HepG2 (cell line): Measurements from ENCODE around the gene ACYP2. TPM values are rescaled to one million over a fixed set of nuclear protein-coding genes. Genes with fewer than 3 reads are reported as not detected.

Source experiments
- CCAR2 ChIP-seq: fragments of 200-400 bp; formaldehyde crosslinking; optimal IDR thresholded peaks from 2 replicates; pipeline ENCODE3; 2018; ENCODE audit warnings: low read depth, mild to moderate bottlenecking, low read length, moderate library complexity
- CHD2 ChIP-seq: IDR thresholded peaks from 2 replicates; pipeline ENCODE4 v1.6.1; 2011; ENCODE audit warnings: low read depth, low read length, improper control_type of control experiment
- ELF1 ChIP-seq: sonication (generic); formaldehyde crosslinking; IDR thresholded peaks from 2 replicates; pipeline ENCODE4 v1.4.0; 2020; ENCODE audit warnings: missing genetic modification reagents
- FOXJ3 ChIP-seq: sonication (generic); formaldehyde crosslinking; IDR thresholded peaks from 2 replicates; pipeline ENCODE4 v1.4.0; 2020; ENCODE audit warnings: missing genetic modification reagents, mild to moderate bottlenecking, borderline replicate concordance
- HNRNPL ChIP-seq: fragments of 200-400 bp; formaldehyde crosslinking; IDR thresholded peaks from 2 replicates; pipeline ENCODE4 v1.6.1; 2017; ENCODE audit warnings: mild to moderate bottlenecking, low read depth, low read length
- HNRNPUL1 ChIP-seq: fragments of 200-400 bp; formaldehyde crosslinking; IDR thresholded peaks from 2 replicates; pipeline ENCODE4 v1.6.1; 2017; ENCODE audit warnings: low read depth, mild to moderate bottlenecking, low read length, moderate library complexity
- JARID2 ChIP-seq: sonication (generic); formaldehyde crosslinking; IDR thresholded peaks from 2 replicates; pipeline ENCODE4 v1.8.1; 2023; ENCODE audit warnings: missing genetic modification reagents, inconsistent platforms; ENCODE audit not compliant: insufficient replicate concordance
- MEIS2 ChIP-seq: sonication (generic); formaldehyde crosslinking; IDR thresholded peaks from 2 replicates; pipeline ENCODE4 v1.9.0; 2021; ENCODE audit warnings: mild to moderate bottlenecking, missing genetic modification reagents
- POLR2G ChIP-seq: fragments of 200-400 bp; formaldehyde crosslinking; IDR thresholded peaks from 2 replicates; pipeline ENCODE4 v1.6.1; 2018; ENCODE audit warnings: mild to moderate bottlenecking, low read depth, low read length, moderate library complexity
- SMAD1 ChIP-seq: sonication (generic); formaldehyde crosslinking; IDR thresholded peaks from 2 replicates; pipeline ENCODE4 v1.4.0; 2020; ENCODE audit warnings: missing genetic modification reagents, low read depth, mild to moderate bottlenecking, borderline replicate concordance
- ZFP37 ChIP-seq: sonication (generic); formaldehyde crosslinking; IDR thresholded peaks from 2 replicates; pipeline ENCODE4 v1.4.0; 2020; ENCODE audit warnings: missing genetic modification reagents, borderline replicate concordance
- ZIK1 ChIP-seq: sonication (generic); formaldehyde crosslinking; IDR thresholded peaks from 2 replicates; pipeline ENCODE4 v1.5.0; 2020; ENCODE audit warnings: mild to moderate bottlenecking, low read depth, missing genetic modification reagents, borderline replicate concordance
- ZKSCAN5 ChIP-seq: sonication (generic); formaldehyde crosslinking; IDR thresholded peaks from 2 replicates; pipeline ENCODE4 v1.5.1; 2020; ENCODE audit warnings: mild to moderate bottlenecking, missing genetic modification reagents
- ZNF674 ChIP-seq: sonication (generic); formaldehyde crosslinking; IDR thresholded peaks from 2 replicates; pipeline ENCODE4 v1.5.0; 2020; ENCODE audit warnings: low read depth, mild to moderate bottlenecking, missing genetic modification reagents
- polyA plus RNA-seq, 8 experiments: library from polyadenylated mRNA; depleted of rRNA in 3 of 8; stranded (reverse) in 7 of 8; unstranded in 1 of 8; fragments of >200 nt; fragmentation: Illumina TruSeq in 4 of 8; extraction: Trizol in 4 of 8; gene quantifications; 2 replicates each; pipeline versions ENCODE4 v1.2.1 to v1.2.3, GENCODE V29; 2011 to 2016; ENCODE audit warnings: low read depth in 4 of 8, missing spikeins in 1 of 8, mixed read lengths in 1 of 8; ENCODE audit not compliant: insufficient read depth in 1 of 8
- total RNA-seq, 5 experiments: library from RNA; depleted of rRNA; stranded (reverse); fragments of >200 nt; fragmentation: Illumina TruSeq; extraction: Trizol; gene quantifications; 2 replicates each; pipeline ENCODE4 v1.2.3, GENCODE V29; 2016; ENCODE audit warnings: low read depth in 1 of 5
- TF ChIP-seq, protein P1 (sequence below): sonication (generic); formaldehyde crosslinking; IDR thresholded peaks from 2 replicates; pipeline ENCODE4 v1.8.0; 2022; ENCODE audit warnings: mild to moderate bottlenecking, missing genetic modification reagents
- TF ChIP-seq, protein P2 (sequence below), 2 experiments: sonication (generic) in 1 of 2; formaldehyde crosslinking in 1 of 2; IDR thresholded peaks; 2 replicates each; pipeline versions ENCODE4 v1.6.1 to v1.9.0; 2014 to 2022; ENCODE audit warnings: antibody characterized with exemption in 1 of 2, borderline replicate concordance in 1 of 2, inconsistent platforms in 1 of 2, low read depth in 1 of 2, missing genetic modification reagents in 1 of 2
- TF ChIP-seq, protein P3 (sequence below): sonication (generic); formaldehyde crosslinking; IDR thresholded peaks from 2 replicates; pipeline ENCODE4 v1.4.0; 2020; ENCODE audit warnings: mild to moderate bottlenecking, missing genetic modification reagents, borderline replicate concordance

ACYP2 gene
- total and polyA plus RNA-seq, 2 of the 13 experiments (the other 11 are each of a cell fraction or from before 2014, with no cell fraction given), result 12.3 to 12.7 TPM

DNA sequence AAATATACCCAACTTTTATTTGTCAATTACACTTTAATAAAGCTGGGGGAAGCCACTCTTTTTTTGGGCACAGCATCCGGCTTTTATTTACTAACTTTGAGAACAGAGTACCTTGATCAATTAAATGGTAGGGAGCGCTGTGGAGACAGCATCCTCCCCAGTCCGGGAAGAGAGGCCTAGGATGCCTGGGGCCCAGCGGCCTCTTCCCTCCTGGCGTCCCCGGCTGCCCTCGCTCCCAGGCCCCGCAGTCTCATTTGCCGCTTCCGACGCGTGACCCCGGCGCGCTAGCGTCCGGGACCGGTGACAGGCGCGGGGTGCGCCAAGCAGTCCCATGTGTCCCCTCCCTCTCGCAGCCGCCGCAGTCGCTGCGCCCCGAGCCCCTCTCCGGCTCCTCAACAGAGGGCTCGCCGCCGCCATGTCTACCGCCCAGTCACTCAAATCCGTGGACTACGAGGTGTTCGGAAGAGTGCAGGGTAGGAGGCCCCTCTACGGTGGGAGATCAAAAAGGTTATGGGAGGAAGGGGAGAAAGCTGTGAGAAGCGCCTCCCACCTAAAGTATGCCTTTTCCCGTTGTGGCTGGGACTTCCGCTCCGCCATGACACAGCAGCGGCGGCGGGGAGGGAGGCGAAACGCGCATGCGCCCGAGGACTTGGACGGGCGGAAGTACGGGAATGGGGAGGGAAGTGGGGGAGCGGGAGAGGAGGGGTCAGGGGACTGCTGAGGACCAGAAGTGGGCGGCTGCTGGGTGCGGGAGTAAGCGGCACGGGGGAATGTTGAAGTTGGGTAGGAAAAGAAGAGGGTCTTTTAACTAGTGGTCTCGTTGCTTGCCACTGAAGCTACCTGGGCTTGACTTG, at the start of gene ACYP2 (continued):
- TF ChIP-seq, protein P1, sequence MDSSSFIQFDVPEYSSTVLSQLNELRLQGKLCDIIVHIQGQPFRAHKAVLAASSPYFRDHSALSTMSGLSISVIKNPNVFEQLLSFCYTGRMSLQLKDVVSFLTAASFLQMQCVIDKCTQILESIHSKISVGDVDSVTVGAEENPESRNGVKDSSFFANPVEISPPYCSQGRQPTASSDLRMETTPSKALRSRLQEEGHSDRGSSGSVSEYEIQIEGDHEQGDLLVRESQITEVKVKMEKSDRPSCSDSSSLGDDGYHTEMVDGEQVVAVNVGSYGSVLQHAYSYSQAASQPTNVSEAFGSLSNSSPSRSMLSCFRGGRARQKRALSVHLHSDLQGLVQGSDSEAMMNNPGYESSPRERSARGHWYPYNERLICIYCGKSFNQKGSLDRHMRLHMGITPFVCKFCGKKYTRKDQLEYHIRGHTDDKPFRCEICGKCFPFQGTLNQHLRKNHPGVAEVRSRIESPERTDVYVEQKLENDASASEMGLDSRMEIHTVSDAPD, result peak; percentile 86
- TF ChIP-seq HNRNPUL1, result no peak
- no peak for TF ChIP-seq CCAR2
- TF ChIP-seq, protein P2, sequence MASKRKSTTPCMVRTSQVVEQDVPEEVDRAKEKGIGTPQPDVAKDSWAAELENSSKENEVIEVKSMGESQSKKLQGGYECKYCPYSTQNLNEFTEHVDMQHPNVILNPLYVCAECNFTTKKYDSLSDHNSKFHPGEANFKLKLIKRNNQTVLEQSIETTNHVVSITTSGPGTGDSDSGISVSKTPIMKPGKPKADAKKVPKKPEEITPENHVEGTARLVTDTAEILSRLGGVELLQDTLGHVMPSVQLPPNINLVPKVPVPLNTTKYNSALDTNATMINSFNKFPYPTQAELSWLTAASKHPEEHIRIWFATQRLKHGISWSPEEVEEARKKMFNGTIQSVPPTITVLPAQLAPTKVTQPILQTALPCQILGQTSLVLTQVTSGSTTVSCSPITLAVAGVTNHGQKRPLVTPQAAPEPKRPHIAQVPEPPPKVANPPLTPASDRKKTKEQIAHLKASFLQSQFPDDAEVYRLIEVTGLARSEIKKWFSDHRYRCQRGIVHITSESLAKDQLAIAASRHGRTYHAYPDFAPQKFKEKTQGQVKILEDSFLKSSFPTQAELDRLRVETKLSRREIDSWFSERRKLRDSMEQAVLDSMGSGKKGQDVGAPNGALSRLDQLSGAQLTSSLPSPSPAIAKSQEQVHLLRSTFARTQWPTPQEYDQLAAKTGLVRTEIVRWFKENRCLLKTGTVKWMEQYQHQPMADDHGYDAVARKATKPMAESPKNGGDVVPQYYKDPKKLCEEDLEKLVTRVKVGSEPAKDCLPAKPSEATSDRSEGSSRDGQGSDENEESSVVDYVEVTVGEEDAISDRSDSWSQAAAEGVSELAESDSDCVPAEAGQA (IDR thresholded peaks at IDR 0.05; ENCODE audit: low read depth), result 0 out of 2 replicates have a peak, but pooled peaks have one; percentile 60
- TF ChIP-seq, protein P2 (CRISPR knock-in tag; IDR thresholded peaks at IDR 0.05; ENCODE audit: borderline replicate concordance), result peak; percentile 68
- TF ChIP-seq CHD2, result peak; percentile 16; the same call in 1 of the 2 replicates
- TF ChIP-seq JARID2 (CRISPR knock-in tag), result peak; percentile 91
- peak; percentile 78 for TF ChIP-seq MEIS2
- peak; percentile 99; the same call in 1 of the 2 replicates for TF ChIP-seq SMAD1 (CRISPR knock-in tag)
- TF ChIP-seq FOXJ3 (CRISPR knock-in tag), result peak; percentile 40; the same call in 1 of the 2 replicates
- peak; percentile 99 for TF ChIP-seq POLR2G
- no peak; the same call in 1 of the 2 replicates for TF ChIP-seq ZNF674 (CRISPR knock-in tag)
- TF ChIP-seq HNRNPL, result no peak
- TF ChIP-seq, protein P3, sequence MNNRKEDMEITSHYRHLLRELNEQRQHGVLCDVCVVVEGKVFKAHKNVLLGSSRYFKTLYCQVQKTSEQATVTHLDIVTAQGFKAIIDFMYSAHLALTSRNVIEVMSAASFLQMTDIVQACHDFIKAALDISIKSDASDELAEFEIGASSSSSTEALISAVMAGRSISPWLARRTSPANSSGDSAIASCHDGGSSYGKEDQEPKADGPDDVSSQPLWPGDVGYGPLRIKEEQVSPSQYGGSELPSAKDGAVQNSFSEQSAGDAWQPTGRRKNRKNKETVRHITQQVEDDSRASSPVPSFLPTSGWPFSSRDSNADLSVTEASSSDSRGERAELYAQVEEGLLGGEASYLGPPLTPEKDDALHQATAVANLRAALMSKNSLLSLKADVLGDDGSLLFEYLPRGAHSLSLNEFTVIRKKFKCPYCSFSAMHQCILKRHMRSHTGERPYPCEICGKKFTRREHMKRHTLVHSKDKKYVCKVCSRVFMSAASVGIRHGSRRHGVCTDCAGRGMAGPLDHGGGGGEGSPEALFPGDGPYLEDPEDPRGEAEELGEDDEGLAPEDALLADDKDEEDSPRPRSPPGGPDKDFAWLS (CRISPR knock-in tag), result peak; percentile 31; the same call in 1 of the 2 replicates
- peak; percentile 97 for TF ChIP-seq ELF1 (CRISPR knock-in tag)
- TF ChIP-seq ZFP37 (CRISPR knock-in tag), result 0 out of 2 replicates have a peak, but pooled peaks have one; percentile 52
- no peak for TF ChIP-seq ZKSCAN5 (CRISPR knock-in tag)
- peak; percentile 94 for TF ChIP-seq ZIK1 (CRISPR knock-in tag)
